AG09309 (cell line): ENCODE measurements around the gene MYL11.

Experiments
- DNase-seq: peaks from one replicate; pipeline ENCODE4 v3.0.0-alpha.2; 2010; ENCODE audit warnings: low read depth
- H3K4me3 ChIP-seq: 2 replicates; pipeline ENCODE4 v1.5.1; 2011; ENCODE audit warnings: mild to moderate bottlenecking, low read depth, low read length, moderate library complexity; ENCODE audit not compliant: control insufficient read depth
- CTCF ChIP-seq: IDR thresholded peaks from 2 replicates; pipeline ENCODE4 v1.5.1; 2011; ENCODE audit warnings: mild to moderate bottlenecking, low read depth, low read length, inconsistent platforms; ENCODE audit not compliant: insufficient read depth, control insufficient read depth; ENCODE audit errors: missing control alignments

The MYL11 gene

GRCh38 chr16:30358990-30359870, 15.4 kb upstream of the MYL11 start:
- no peak for TF ChIP-seq CTCF
- no peak for DNase-seq
- no peak overlapping the region for H3K4me3 ChIP-seq

- DNase-seq: no peak
- no peak for TF ChIP-seq CTCF
- H3K4me3 ChIP-seq: no peak overlapping the region
Observed at GRCh38 chr16:30359871-30360170, 14.8 kb upstream of the MYL11 start.

- TF ChIP-seq CTCF: no peak
- no peak overlapping the region for H3K4me3 ChIP-seq
- no peak for DNase-seq
Observed at GRCh38 chr16:30361180-30361579, 13.4 kb upstream of the MYL11 start.

- DNase-seq: no peak
- H3K4me3 ChIP-seq: no peak overlapping the region
- no peak for TF ChIP-seq CTCF
Observed at GRCh38 chr16:30365200-30365599, 9.4 kb upstream of the MYL11 start.

GRCh38 chr16:30366511-30366910, 8.1 kb upstream of the MYL11 start:
- DNase-seq: no peak
- H3K4me3 ChIP-seq: no peak overlapping the region

GRCh38 chr16:30367349-30368009, 7.1 kb upstream of the MYL11 start:
- DNase-seq: no peak
- peak overlapping the region; percentile 86 for H3K4me3 ChIP-seq
- no peak for TF ChIP-seq CTCF

More at GRCh38 chr16:30366511-30366910, 8.1 kb upstream of the MYL11 start:
- TF ChIP-seq CTCF: no peak
